GM18507 (cell line): ENCODE results near the gene CCNF.
"Not testable (repeated sequence)": the region's sequence is repeated elsewhere in the genome, so short reads cannot be mapped to it uniquely, and the experiment has no call there.

ENCODE experiments used
- DNase-seq: peaks from one replicate; pipeline ENCODE4 v3.0.0; 2011; ENCODE audit warnings: low read depth; ENCODE audit not compliant: insufficient read length; ENCODE audit errors: extremely low spot score
- FAIRE-seq: peaks from 2 replicates; lab custom pipeline; 2011; peaks lifted over from hg19 to GRCh38; lab: Jason Lieb, UNC

Gene CCNF

DNA sequence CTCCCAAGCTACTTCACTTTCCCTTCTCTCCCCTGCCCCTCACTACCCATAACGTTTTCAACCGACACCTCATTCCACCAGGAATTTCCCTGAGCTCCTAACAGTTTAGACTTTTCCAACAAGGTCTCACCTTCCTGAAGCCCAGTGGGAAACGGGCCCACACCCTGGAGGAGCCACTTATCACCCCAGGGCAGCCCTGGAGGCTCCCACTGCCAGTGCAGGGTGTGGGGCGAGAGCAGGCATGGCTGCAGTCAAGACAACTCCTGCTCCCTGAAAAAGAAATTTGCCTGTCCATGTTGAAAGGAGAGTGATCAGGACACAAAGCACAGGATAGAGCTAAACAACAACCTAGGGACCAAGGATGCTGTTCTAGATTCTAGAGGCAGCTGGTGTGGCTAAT lies 1.7 kb upstream of the CCNF start:
- FAIRE-seq (no peak), DNase-seq (no peak)

DNA sequence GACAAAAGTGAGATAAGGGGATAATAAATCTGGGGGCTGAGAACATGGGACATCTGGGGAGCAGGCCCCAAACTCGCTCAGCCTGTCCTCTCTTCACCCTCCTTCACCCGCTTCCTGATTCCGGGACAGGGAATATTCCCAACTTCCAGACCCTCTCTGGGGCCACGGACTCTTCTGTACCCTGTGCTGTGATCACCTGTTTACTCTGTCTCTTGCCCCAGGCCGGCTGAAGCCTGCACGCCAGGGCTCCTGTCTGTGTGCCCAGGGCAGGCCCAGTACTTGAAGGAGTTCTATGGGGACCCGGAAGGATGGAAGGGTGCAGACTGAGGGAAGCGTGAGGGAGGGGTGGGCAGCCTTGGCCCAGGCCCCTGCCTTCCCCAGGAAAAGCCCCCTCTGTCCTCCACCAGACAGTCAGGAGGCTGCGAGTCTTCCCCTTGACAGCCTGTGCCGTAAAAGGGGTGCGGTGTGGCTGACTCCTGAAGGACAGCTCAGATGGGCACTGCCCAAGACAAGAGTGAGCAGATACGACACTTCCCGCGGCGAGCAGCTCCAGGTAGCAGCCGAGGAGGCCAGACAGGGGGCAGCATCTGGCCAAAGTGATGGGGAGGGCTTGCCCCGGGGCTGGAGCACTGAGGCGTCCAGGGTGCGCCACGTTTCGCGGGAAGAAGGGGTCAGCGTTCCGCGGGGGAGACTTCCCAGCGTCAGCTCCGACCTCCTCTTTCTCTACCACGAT lies 1.0 kb upstream of the CCNF start:
- FAIRE-seq (no peak), DNase-seq (no peak)

DNA sequence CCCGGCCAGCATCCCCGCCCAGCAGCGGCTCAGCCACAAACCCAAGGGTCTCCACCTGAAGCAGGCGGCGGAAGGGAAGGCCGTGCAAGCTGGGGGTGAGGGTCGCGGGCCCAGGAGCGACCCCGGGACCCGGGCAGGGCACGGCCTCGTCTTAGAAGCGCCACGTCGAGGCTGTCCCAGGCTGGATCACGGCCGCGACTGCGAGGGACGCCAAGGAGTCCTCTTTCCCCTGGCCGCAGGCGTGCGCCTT lies 538 bp upstream of the CCNF start:
- no peak for DNase-seq
- no peak for FAIRE-seq

DNA sequence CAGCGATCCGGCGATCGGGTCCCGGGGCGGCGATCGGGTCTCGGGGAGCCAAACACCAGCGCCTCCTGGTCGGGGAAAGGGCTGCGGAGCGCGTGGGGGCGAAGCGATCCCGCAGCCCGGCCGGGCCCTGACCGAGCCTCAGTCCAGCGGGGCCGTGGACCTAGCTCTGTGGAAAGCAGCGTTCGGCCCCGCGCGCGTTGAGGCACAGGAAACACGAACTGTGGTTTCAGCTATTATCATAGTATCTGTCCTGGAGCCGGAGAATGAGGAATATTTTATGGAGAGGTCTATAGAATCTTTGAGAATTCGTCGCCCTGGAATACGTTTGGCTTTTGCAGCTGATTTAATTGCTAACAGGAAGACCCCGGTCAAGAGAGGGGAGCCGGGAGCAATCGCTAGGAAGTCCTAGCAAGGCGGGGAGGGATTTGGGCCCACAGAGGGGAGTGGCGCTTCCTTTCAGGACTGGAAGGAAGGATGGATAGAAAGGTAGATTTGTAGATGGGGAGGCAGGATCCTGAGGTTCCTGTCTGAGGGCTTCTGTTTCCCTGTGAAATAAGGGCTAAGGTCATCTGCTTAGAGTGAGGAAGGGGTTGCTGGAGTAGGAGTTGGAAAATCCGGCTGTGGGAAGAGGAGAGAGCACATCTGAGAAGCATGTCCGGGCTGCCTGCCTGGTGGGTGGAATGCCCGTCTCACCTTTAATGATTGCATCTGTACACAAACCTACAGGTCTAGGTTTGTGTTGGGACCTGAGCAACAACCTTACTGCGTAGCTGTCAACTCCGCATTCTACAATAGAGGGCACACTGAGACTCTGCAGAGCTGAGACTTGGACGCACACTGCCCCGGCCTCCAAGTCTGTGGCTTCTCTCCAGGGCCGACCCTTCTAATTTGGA lies 770 bp downstream of the CCNF start:
- FAIRE-seq = peak; percentile 18
- DNase-seq = no peak

DNA sequence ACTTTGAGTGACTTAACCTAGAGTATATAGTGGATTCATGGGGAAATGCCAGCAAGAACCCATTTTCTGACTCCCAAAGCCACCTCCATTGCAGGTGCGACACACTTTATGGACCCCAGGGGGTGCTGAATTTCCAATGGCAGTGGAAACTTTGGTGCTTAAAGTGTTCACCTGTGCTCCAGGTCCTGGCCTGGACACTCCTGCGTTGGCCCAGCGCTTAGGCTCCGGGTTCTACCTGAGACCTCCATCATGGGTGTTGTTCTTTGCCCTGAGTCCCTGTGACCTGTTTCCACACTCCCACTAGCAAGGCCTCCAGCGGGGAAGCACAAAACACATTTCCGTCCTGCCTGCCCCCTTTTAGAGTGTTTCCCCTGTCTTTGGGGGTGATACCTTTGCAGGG lies 3.0 kb downstream of the CCNF start:
- FAIRE-seq (no peak), DNase-seq (no peak)

DNA sequence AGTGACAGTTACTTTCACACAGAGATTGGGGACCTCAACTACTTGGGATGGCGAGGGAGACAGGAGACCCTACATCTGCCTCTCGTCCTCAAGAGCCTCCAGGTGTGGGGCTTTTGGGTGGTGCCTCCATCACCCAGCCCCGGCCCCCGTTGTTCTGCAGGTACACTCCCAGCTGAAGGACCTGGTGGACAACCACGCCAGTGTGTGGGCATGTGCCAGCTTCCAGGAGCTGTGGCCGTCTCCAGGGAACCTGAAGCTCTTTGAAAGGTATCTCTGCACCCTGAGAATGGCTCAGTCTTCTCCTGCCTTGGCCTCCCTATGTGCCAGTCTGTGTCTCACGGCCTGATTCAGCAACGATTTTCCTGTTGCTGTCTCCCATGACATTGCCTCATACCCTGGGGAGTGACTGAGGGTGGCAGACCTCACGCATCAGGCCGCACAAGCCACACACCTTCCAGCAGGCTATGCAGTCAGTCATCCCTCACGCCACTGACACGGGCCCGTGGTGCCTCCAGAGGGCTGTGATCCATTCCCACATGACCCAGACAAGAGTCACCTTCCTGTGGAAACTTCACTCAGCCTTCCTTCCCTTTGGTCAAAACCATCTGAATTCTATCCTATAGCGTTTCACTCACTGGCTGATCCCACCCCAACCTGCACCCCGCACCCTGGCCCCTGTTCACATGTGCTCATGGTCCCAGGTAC lies 3.7 kb downstream of the CCNF start:
- FAIRE-seq (no peak), DNase-seq (no peak)

DNA sequence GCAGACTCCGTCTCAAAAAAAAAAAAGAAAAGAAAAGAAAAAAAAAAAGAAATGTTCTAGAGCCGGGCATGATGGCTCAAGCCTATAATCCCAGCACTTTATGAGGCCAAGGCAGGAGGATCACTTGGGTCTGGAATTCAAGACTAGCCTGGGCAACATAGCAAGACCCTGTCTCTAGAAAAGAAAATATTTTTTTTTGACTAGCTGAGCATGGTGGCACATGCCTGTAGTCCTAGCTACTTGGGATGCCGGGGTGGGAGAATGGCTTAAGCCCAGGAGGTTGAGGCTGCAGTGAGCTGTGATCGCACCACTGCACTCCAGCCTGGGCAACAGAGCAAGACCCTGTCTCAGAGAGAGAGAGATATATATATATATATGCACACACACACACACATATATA lies 6.0 kb downstream of the CCNF start:
- not testable (repeated sequence) for FAIRE-seq, DNase-seq

DNA sequence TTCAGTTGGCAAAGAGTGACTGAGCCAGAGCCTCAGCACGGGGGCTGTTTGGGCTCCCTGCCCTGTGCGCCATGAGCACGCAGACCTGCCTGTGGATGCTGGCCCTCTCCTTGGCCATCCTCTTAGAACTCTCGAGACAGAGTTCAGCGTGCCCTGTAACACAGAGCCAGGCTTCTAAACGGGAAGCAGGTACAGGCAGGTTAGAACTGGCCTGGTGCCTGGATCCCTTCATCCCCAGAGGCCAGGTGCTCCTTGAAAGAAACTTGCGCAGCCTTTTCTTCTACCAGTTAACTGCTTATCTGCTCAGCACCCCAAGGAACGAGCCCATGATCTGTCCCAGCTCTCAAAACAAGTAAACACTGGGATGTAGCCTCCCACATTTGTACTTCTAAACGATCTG lies 6.9 kb downstream of the CCNF start:
- DNase-seq = no peak
- no peak for FAIRE-seq

DNA sequence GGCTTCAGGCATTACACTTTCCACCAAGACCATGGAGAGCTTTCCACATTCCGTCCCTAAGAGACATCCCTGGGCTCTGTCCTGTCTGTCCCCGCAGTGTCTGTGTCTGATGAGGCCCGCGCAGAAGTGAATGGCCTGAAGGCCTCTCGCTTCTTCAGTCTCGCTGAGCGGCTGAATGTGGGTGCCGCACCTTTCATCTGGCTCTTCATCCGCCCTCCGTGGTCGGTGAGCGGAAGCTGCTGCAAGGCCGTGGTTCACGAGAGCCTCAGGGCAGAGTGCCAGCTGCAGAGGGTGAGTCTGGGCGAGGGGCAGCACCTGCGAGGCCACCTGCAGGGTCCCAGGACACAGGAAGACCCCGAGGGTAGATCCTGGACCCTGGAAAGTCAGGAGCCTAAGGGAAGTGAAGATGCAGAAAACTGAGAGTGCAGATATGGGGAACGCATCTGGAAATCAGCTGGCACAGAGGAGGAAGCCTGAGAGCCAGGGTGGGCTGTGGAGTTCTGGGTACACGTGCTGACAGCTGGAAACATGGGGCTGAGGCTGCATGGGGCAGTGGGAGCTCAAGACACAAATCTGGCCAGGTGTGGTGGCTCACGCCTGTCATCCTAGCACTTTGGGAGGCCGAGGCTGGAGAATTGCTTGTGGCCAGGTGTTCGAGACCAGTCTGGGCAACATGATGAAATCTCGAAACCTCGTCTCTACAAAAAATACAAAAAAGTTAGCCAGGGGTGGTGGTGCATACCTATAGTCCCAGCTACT lies 8.0 kb downstream of the CCNF start:
- DNase-seq (no peak), FAIRE-seq (no peak)

DNA sequence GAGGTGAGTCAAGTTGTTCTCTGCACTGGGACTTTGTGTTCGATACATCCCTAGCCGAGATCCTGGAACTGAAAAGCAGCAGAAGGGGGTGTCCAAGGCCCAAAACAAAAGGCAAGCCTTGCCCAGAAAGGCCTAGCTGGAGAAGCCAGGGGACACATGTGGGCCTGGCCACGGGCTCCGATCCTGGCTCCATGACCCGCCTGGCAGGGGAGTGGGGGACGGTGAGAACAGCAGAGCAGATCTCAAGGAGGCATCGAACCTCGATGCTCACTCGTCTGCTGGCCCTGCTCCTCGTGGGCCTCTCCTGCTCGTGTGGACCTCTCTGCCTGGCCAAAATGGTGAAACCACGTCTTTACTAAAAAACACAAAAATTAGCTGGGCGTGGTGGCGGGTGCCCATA lies 8.9 kb downstream of the CCNF start:
- no peak for DNase-seq
- no peak for FAIRE-seq

DNA sequence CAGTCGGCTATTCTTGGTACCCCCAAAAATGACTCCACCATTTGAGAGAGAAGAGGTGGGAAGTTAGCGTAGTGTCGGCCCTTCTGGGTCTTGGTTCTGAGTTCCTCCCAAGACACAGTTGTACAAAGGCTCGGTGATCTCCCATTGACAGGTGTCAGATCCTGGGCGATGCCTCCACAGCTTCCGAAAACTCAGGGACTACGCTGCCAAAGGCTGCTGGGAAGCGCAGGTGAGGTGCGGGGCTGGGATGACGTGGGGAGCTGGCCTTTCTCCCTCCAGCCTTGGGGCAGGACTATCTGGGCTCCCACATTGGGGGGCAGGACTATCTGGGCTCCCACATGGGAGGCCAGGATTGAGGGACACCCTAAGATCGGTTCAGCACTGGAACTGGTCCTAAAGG lies 10.4 kb downstream of the CCNF start:
- FAIRE-seq = no peak
- DNase-seq = no peak

DNA sequence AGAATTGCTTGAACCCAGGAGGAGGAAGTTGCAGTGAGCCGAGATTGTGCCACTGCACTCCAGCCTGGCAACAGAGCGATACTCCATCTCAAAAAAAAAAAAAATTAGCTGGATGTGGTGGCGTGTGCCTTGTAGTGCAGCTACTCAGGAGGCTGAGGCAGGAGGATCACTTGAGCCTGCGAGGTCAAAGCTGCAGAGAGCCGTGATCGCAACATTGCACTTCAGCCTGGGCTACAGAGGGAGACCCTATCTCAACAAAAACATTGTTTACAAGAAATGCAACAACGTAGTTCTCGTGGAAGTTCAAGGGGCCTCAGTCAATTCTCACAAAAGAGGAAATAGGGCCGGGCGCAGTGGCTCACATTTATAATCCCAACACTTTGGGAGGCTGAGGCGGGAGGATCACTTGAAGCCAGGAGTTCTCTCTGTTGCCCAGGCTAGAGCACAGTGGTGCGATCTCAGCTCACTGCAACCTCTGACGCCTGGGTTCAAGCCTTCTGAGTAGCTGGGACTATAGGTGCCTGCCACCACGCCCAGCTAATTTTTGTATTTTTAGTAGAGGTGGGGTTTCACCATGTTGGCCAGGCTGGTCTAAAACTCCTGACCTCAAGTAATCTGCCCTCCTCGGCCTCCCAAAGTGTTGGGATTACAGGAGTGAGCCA lies 12.0 kb downstream of the CCNF start:
- DNase-seq, FAIRE-seq: not testable (repeated sequence)

DNA sequence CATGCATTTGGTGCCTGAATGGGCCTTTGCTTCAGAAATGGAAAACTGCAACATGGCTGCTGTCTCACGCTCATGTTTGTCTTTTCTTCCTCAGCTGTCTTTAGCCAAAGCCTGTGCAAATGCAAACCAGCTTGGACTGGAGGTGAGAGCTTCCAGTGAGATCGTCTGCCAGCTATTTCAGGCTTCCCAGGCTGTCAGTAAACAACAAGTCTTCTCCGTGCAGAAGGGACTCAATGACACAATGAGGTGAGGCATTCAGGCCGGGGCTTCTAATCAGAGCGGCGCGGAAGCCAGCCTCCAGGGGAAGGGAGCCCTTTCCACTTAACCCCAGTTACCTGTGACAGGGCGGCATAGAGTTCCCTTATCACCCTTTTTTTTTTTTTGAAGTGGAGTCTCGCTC lies 14.3 kb downstream of the CCNF start:
- no peak for FAIRE-seq
- DNase-seq = no peak

DNA sequence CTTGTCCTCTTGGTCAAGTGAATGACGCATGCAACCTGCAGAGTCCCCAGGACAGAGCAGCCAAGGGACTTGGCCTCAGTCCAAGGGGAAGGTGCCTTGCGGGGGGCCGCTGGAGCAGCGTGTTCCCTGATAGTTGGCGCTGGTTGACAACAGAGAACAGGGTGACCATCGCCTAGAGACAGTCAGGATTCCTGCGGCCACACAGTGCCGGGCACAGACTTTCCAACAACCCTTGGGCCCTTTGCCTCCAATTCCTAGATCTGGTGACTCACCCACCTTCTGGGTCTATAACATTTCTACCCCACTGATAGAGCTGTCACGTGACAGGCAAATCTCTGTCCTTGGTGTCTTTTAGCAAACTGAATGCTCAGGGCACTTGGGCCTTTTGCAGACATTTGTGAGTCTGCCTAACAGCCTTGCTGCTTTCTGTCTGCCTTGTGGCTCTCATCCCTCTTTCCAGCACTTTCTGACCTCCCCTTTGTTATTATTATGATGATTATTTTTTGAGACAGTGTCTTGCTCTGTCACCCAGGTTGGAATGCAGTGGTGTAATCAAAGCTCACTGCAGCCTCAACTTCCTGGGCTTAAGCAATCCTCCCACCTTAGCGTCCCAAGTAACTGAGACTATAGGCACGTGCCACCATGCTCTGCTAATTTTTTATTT lies 18.8 kb downstream of the CCNF start:
- DNase-seq = no peak
- FAIRE-seq = no peak

DNA sequence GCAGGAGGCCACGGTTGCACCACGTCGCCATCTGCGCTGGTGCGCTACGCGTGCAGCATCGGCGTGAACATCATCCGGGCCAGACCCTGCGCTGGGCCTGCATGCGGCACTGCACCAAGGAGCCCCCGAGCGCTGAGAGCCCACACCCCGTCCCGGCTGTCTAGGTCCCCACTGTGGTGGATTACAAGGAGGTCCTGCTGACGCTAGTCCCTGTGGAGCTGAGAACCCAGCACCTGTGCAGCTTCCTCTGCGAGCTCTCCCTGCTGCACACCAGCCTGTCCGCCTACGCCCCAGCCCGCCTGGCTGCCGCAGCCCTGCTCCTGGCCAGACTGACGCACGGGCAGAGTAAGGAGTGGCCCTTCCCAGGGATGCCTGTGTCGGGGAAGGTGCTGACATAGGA lies 19.9 kb downstream of the CCNF start:
- DNase-seq (no peak), FAIRE-seq (no peak)

DNA sequence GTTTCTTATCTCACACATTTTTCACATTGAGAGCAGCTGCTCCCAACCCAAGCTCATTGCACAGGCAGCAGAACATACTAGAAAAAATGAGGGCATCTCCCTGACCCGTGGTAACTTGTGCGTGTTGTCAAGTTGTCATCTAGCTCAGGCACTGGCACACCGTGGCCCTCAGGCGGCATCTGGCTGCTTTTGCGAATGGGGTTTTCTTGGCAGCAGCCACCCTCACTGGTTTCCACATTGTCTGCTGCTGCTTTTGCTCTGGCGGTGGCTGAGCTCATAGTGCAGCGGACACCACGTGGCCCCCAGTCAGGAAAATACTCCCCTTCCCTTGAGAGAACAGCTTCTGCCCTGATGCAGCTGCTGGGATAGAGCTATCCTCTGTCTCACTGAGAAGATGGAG lies 21.3 kb downstream of the CCNF start:
- no peak for DNase-seq
- FAIRE-seq = no peak

DNA sequence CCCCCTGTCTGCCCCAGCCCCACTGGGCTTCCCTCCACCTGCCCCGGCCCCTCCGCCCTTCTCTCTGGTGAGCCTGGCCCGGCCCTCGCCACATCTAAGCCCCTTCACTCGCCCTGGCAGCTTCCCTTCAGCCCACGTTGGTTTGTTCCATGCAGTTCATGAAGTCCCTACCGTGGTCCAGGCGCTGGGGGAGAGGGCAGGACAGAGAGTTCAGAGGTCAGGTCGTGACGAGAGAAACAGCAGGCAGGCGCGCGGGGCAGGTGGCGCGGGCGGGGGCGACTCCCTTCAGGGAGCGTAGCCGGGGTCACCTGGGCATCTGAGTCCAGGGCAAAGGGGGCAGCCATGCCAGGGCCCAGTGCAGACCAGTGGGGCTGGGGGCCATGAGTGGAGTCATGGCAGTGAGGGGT lies 21.7 kb downstream of the CCNF start:
- no peak for DNase-seq
- no peak for FAIRE-seq

DNA sequence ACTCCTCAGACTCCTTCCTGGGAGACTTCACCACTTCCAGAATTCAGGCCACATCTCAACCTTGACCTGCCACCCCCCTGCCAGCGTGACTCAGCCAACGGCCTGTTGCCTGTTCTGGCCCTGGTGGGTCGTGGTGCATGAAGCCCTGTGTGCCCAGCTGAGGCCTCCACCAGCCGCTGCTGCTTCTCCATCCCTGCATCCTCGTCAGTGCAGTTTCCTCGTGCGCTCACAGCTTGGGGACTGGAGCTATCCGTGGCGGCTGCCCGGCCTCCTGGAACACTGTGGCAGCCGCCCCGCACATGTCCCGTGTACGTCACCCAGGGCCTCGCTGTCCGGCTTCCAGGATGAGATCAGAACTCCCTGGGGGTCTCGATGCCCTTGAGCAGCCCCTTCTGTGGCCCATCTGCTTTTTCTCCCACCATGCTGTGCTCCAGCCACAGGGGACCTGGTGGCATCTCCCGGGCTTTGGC lies 22.6 kb downstream of the CCNF start:
- DNase-seq (no peak), FAIRE-seq (no peak)

DNA sequence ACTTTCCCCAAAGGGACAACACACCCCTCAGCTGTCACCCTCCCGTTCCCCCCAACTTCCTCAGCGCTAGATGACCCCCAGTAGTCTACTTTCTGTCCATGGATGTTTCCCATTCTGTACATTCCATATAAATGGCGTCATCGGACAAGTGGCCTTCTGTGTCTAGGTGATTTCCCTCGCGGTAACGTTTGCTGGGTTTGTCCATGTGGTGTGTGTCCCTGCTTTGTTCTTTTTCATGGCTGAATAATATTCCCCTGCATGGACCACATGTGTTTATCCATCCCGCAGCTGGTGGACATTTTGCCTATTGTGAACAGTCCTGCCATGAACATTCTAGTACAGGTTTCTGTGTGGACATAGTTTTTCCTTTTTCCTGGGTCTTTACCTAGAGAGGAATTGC lies 23.4 kb downstream of the CCNF start:
- no peak for DNase-seq
- no peak for FAIRE-seq
